Endometrium (tissue), 2 donors: ENCODE data around the gene DNAL1.
"Not testable (repeated sequence)": the region's sequence is repeated elsewhere in the genome, so short reads cannot be mapped to it uniquely, and the experiment has no call there.

ENCODE experiments used
- FAIRE-seq: peaks from 2 replicates; lab custom pipeline; 2012; peaks lifted over from hg19 to GRCh38; lab: Jason Lieb, UNC
- donor health status: control.
- donor health status: control.

DNAL1 gene

DNA sequence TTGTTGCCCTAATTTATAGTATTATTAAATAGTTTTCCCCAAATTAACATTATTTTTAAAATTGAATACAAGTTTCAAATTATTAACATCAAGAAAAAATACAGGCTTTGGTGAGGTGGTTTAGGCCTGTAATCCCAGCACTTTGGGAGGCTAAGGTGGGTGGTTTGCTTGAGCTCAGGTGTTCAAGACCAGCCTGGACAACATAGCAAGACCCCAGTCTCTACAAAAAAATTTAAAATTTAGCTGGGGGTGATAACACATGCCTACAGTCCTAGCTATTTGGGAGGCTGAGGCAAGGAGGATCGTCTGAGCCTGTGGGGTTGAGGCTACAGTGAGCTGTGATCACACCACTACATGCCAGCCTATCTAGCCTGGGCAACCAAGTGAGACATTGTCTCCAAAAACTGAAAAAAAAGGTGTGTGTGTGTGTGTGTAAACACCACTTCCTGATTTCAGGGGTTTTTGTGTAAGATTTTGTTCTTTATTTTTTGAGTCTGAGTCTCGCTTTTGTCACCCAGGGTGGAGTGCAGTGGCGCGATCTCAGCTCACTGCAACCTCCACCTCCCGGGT, 3.9 kb upstream of the DNAL1 start:
- no peak for FAIRE-seq

DNA sequence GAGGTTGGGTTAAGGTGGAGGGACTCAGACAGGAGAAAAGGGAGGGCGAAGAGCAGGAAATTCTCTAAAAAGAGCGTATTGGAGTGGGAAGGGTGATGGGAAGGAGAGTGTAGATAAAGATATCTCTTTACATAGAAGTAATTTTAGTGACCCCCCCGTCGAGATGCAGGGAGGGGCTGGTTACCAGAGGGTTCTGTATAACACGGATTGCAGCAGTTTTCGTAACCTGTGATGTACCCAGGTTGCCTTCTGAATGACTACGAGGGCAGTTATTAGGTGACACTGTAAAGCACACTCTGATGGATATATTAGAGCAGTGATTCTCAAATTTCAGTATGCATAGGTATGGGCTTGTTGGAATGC, 443 bp downstream of the DNAL1 start:
- no peak for FAIRE-seq

DNA sequence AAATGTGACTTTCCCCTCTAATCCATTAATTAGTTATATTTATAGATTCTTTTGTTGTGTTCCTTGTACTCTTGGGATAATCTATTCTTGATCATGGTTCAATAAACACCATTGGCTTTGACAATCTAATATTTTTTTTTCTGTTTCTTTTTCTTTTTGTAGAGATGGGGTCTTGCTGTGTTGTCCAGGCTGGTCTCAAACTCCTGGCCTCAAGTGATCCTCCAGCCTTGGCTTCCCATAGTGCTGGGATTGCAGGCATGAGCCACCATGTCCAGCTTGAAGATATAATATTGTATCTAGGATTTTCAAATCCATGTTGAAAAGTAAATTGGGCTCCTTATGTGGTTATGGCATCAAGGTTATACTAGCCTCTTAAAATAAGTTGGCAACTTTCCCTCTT, 6.2 kb downstream of the DNAL1 start:
- FAIRE-seq: no peak

- FAIRE-seq: no peak
Measured at GRCh38 chr14:73655851-73656250, 11.1 kb downstream of the DNAL1 start.

DNA sequence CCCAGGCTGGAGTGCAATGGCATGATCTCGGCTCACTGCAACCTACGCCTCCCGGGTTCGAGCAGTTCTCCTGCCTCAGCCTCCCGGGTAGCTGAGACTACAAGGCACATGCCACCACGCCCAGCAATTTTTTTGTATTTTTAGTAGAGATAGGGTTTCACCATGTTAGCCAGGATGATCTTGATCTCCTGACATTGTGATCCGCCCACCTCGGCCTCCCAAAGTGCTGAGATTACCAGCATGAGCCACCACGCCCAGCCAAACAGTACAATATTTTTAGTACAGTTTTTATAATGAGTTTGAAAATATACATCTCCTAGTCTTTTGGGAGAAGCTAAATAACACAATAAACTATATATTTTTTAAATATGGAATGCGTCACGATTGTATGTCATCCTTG, 14.4 kb downstream of the DNAL1 start:
- FAIRE-seq: not testable (repeated sequence)

DNA sequence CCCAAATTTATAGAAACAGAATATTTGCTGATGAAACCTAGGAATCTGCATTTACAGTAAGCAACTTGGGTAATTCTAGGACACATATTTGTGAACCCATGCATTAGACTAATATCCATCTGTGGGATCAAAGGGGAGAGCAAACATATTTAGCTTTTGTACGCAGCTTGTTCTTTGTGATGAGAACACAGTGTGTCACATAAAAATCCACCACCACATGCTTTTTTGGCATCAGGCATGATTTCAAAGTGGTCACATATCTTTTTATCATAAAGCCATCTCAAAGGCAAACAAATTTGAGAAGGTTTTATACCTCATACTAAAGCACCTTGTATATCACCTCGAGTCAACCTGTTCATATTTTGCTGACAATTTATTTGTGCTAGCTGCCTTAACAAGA, 15.7 kb downstream of the DNAL1 start:
- no peak for FAIRE-seq

- no peak for FAIRE-seq
Measured at GRCh38 chr14:73661872-73662271, 17.1 kb downstream of the DNAL1 start.

DNA sequence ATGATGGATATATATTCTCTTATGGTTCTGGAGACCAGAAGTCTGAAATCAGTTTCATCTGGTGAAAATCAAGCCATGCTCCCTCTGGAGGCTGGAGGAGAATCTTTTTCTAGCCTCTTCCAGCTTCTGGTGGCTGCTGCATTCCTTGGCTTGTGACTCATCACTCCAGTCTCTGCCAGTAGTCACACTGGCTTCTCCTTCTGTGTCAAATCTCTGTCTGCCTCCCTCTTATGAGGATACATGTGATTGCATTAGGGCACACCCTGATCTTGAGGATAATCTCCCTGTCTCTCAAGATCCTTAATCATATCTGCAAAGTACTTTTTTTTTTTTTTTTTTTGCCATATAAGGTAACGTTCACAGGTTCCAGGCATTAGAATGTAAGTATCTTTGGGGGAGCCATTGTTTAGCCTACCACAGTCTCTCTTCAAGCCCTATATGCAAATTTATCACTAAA, 17.7 kb downstream of the DNAL1 start:
- FAIRE-seq: no peak

GRCh38 chr14:73663548-73664212, 18.9 kb downstream of the DNAL1 start:
- no peak for FAIRE-seq

DNA sequence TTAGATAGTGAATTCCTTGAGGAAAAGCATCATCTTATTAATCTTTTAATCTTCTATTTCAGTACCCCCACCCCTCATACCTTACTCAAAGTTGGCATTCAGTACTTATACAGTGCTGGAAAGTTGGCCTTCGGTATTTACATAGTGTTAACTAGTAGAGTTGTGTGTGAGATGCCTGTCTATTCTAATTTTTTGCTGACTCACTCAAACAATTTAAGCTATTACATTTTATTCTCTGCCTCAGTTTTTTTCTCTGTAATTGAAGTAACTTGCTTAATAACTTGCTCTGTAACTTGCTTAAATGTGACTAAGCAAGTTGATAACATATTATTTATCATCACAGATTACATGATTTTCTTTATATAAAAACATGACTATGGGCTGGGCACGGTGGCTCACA, 20.3 kb downstream of the DNAL1 start:
- FAIRE-seq: no peak

DNA sequence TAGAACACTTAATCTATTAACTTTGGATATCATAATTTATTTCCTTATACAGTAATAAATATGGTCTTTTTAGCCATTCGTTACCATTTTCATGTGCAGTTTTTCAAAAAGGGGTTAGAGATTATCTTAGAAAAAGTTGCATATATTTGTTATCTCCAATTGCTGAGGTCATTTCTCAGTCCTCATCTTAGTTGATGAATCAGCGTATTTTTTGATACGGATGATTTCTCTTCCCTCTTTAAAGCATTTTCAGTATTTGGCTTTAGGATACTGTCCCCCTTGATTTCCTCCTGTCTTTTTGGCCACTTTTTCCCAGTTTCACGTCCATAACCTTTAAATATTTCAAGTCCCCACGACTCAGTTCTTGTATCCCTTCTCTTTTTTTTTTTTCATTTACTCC, 21.8 kb downstream of the DNAL1 start:
- FAIRE-seq: no peak

- no peak for FAIRE-seq
Measured at GRCh38 chr14:73667854-73668253, 23.1 kb downstream of the DNAL1 start.

- no peak for FAIRE-seq
Measured at GRCh38 chr14:73674986-73675385, 30.2 kb downstream of the DNAL1 start.

DNA sequence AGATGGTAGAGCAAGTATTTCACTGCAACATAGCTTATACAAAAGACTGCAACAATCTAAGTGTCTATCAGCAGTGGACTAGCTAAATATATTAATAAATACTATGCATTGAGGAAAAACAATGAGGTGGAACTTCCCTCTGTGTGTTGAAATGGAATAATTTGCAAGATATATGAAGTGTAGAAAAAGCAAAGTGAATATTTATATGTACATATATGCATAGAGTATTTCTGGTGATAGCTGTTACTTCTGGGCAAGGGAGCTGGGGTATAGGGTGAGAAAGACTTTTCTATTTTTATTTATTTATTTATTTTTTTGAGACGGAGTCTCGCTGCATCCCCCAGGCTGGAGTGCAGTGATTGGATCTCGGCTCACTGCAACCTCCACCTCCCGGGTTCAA, 33.9 kb downstream of the DNAL1 start:
- no peak for FAIRE-seq

DNA sequence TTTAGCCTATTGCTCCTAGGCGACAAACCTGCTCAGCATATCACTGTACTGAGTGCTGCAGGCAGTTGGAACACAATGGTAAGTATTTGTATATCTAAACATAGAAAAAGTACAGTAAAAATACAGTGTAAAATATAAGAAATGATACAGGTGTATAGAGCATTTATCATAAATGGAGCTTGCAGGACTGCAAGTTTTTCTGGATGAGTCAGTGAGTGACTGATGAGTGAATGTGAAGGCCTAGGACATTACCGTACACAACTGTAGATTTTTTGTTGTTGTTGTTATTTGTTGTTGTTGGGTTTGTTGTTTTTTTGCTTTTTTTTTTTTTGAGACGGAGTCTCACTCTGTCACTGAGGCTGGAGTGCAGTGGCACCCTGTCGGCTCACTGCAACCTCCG, 36.0 kb downstream of the DNAL1 start:
- no peak for FAIRE-seq

- no peak for FAIRE-seq
Measured at GRCh38 chr14:73684627-73685026, 39.8 kb downstream of the DNAL1 start.

GRCh38 chr14:73685328-73685727, 40.5 kb downstream of the DNAL1 start:
- no peak for FAIRE-seq

DNA sequence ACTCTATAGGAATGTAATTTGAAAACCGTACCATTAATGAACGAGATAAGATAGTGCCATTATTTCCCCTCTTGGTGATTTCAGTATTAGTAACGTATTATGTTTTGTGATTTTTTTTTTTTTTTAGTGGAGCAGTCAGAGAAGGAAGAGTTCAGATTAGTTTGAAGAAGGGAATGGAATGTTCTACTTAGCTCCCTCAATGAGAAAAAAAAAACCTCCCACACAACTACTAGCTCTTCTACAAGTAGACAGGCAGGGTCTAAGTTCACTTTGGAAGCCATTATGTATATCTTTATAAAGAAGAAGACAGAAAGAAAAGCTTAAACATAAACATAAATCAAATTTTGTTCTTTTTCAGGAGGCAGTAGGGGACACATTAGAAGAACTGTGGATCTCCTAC, 42.1 kb downstream of the DNAL1 start:
- FAIRE-seq: no peak

DNA sequence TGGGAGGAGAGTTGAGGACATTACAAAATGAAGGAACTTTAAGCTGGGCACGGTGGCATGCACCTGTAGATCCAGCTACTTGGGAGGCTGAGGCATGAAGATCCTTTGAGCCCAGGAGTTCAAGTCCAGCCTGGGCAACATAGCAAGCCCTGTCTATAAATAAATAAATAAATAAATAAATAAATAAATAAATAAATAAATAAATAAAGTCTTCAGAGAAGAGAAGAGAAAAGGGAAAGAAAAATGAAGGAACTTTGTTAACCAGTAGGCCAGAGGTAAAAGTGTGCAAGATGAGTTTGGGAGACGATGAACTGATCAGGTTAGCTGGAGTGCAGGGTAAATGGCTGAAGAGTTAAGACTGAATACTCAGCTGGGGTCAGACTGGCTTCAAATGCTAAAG, 49.3 kb downstream of the DNAL1 start:
- FAIRE-seq: no peak

- FAIRE-seq: no peak
Measured at GRCh38 chr14:73695082-73695481, 50.3 kb downstream of the DNAL1 start.

DNA sequence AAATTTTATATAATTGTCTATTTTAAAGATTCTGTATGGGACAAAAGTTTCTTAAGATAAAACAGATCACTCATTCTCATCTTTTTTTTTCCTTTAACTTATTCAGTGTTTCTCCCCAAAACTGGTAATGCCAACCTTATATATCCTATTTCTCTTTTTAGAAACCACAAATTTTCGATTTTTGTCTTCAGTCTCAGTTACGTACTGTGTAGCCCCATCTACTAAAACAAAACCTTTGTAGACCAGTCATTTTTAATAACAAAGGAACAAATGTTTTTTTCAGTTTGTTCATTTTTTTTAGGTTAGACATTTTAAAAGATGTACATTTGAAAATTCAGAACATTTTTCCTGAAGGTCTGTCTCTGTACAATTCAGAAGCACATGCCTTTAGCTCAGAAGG, 51.2 kb downstream of the DNAL1 start:
- no peak for FAIRE-seq

DNA sequence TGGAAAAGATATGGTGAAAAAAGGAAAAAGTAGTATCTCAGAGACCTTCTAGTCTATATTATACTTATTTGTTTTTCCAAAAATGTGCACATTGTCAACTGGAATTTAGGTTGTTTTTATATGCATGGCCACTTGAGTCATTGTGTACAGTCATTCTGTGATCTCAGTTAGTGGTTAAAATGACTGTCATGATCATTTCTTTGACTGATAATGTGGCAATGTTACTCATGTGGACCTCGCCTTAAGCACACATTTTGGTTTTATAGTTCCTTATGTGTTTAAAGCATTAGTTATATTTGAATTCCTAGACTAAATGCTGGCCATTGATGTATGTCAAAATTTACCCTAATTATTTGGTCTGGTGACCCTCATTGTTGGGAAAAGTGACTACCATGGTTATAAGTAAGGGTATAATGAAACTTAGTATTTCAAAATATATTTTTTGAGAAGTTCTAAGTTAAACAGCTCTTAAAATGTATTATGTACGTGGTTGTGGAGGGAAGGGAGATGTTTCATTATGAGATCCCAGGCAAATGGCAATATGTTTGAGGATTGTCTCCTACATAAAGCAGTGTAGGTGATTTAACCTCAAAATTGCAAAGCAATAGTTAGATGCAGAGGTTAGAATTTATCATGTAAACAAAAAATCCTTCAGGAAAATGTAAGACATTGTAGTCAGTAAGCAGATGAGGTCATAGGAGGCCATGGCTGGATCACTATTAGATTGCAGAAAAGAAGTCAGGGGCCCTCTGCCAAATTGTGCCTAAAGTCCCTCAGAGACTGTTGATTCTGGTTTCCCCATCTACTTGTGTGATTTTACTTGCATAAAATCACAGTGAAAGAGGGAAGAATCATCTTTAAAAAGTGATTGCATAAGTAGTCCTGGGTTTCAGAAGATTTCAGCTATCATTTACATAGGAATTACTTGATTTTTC, 51.9 kb downstream of the DNAL1 start:
- FAIRE-seq: no peak

- FAIRE-seq: no peak
Measured at GRCh38 chr14:73700325-73700724, 55.5 kb downstream of the DNAL1 start.
